Endothelial cell of umbilical vein (primary cell): ENCODE data around the gene ENPP3. TPM values are rescaled to one million over a fixed set of nuclear protein-coding genes. Genes with fewer than 3 reads are reported as not detected.

ENCODE experiments used
- BruUV-seq: library from RNA; stranded (reverse); fragments of 400-500 nt; replicated peaks from 2 replicates; lab custom pipeline; 2021; lab: Mats Ljungman, UMichigan
- CTCF ChIA-PET: fragments of 300-600, 350-600 bp; sonication (Branson Sonifier 250); formaldehyde crosslinking; loops from one replicate; lab custom pipeline; 2021; ENCODE audit warnings: antibody characterized with exemption, inconsistent platforms; lab: Charles Lee
- POLR2A ChIA-PET: fragments of 300-600, 350-600 bp; sonication (Branson Sonifier 250); formaldehyde crosslinking; loops from one replicate; lab custom pipeline; 2021; ENCODE audit warnings: antibody characterized with exemption, inconsistent platforms; lab: Charles Lee
- DNase-seq: peaks from one replicate; pipeline ENCODE4 v3.0.0-alpha.2; 2011; ENCODE audit warnings: low read depth, low spot score
- FAIRE-seq: peaks from 2 replicates; lab custom pipeline; 2011; peaks lifted over from hg19 to GRCh38; lab: Jason Lieb, UNC
- H2AFZ ChIP-seq: 2 replicates; pipeline ENCODE4 v1.6.0; 2012; ENCODE audit warnings: low read depth, low read length, control low read depth, inconsistent platforms
- H3K27ac ChIP-seq: 2 replicates; pipeline ENCODE4 v1.5.1; 2011; ENCODE audit warnings: low read depth, mild to moderate bottlenecking, control low read depth, low read length, moderate library complexity; ENCODE audit not compliant: insufficient read depth
- H3K27me3 ChIP-seq, 2 experiments: 2 replicates each; pipeline versions ENCODE4 v1.6.0 to v1.6.1; 2011; ENCODE audit warnings: low read length in 2 of 2, mixed read lengths in 1 of 2; ENCODE audit not compliant: control insufficient read depth in 2 of 2, insufficient read depth in 2 of 2
- H3K36me3 ChIP-seq, 2 experiments: 2 replicates in 1 of 2; 3 replicates in 1 of 2; pipeline ENCODE4 v1.5.1; 2011; ENCODE audit warnings: low read length in 2 of 2, mild to moderate bottlenecking in 1 of 2, moderate library complexity in 1 of 2; ENCODE audit not compliant: control insufficient read depth in 2 of 2, insufficient read depth in 2 of 2; ENCODE audit errors: extremely low read depth in 1 of 2
- H3K4me1 ChIP-seq: 3 replicates; pipeline ENCODE4 v1.5.1; 2011; ENCODE audit warnings: mild to moderate bottlenecking, low read length; ENCODE audit not compliant: control insufficient read depth, insufficient read depth; ENCODE audit errors: extremely low read depth
- H3K4me2 ChIP-seq: 2 replicates; pipeline ENCODE4 v1.6.1; 2011; ENCODE audit warnings: low read length, control low read depth, mixed read lengths; ENCODE audit not compliant: insufficient read depth
- H3K4me3 ChIP-seq, 3 experiments: fragments of 200-600 bp in 1 of 3; sonication (generic), shearing (Covaris generic) in 1 of 3; replicated peaks in 1 of 3; 2 replicates each; pipeline ENCODE4 v1.5.1; 2011 to 2016; ENCODE audit warnings: control low read depth in 3 of 3, low read length in 3 of 3, mild to moderate bottlenecking in 2 of 3, inconsistent platforms in 1 of 3, low read depth in 1 of 3, moderate library complexity in 1 of 3; ENCODE audit not compliant: insufficient read depth in 1 of 3
- H3K79me2 ChIP-seq: 2 replicates; pipeline ENCODE4 v1.6.0; 2012; ENCODE audit warnings: low read length, inconsistent platforms; ENCODE audit not compliant: control insufficient read depth, insufficient read depth
- H3K9ac ChIP-seq: replicated peaks from 2 replicates; pipeline ENCODE3; 2011; ENCODE audit warnings: low read length, control low read depth; ENCODE audit not compliant: insufficient read depth; ENCODE audit errors: extremely low read depth
- H3K9me1 ChIP-seq: replicated peaks from 3 replicates; pipeline ENCODE4 v1.6.0; 2011; ENCODE audit warnings: mild to moderate bottlenecking, low read length; ENCODE audit not compliant: control insufficient read depth, insufficient read depth; ENCODE audit errors: extremely low read depth
- H3K9me3 ChIP-seq: replicated peaks from 2 replicates; pipeline ENCODE4 v1.5.1; 2012; ENCODE audit warnings: low read length, inconsistent platforms; ENCODE audit not compliant: control insufficient read depth, insufficient read depth
- H4K20me1 ChIP-seq: replicated peaks from 2 replicates; pipeline ENCODE3; 2011; ENCODE audit warnings: mild to moderate bottlenecking, low read length; ENCODE audit not compliant: control insufficient read depth, insufficient read depth; ENCODE audit errors: extremely low read depth
- CTCF ChIP-seq, 2 donors: IDR thresholded peaks; 1 replicate in 1 of 2; 2 replicates in 1 of 2; pipeline ENCODE4 v1.5.1; 2011; ENCODE audit warnings: low read length in 2 of 2, mild to moderate bottlenecking in 2 of 2, moderate library complexity in 2 of 2, control low read depth in 1 of 2, inconsistent platforms in 1 of 2, low read depth in 1 of 2; ENCODE audit not compliant: insufficient read depth in 1 of 2; ENCODE audit errors: extremely low read depth in 1 of 2
- FOS ChIP-seq: IDR thresholded peaks from 2 replicates; pipeline ENCODE4 v1.6.1; 2011; ENCODE audit warnings: mild to moderate bottlenecking, low read length, moderate library complexity, borderline replicate concordance; ENCODE audit not compliant: insufficient read depth
- GATA2 ChIP-seq: IDR thresholded peaks from 2 replicates; pipeline ENCODE4 v1.7.0; 2011; ENCODE audit warnings: low read depth, mild to moderate bottlenecking, moderate library complexity, mixed read lengths, low read length; ENCODE audit not compliant: insufficient read length, insufficient read depth
- JUN ChIP-seq: IDR thresholded peaks from 2 replicates; pipeline ENCODE4 v1.6.1; 2011; ENCODE audit warnings: borderline replicate concordance, low read depth; ENCODE audit not compliant: insufficient read length, insufficient read depth
- MYC ChIP-seq: IDR thresholded peaks from one replicate; pipeline ENCODE4 v1.6.1; 2011; ENCODE audit warnings: mild to moderate bottlenecking, low read depth, low read length
- POLR2A ChIP-seq: IDR thresholded peaks from 2 replicates; pipeline ENCODE4 v1.6.1; 2012; ENCODE audit warnings: low read depth, mild to moderate bottlenecking, control low read depth, low read length
- POLR2AphosphoS5 ChIP-seq: IDR thresholded peaks from 2 replicates; pipeline ENCODE4 v1.6.1; 2012; ENCODE audit warnings: low read depth, mild to moderate bottlenecking, control low read depth, low read length, moderate library complexity; ENCODE audit not compliant: insufficient read depth
- dilution Hi-C: fragments of 300-500 bp; cut with MboI; formaldehyde crosslinking; loops from one replicate; pipeline ENCODE4 v1.15.0; 2019; ENCODE audit warnings: low sequenced_read_pairs; ENCODE audit not compliant: extremely low pct_ligation_motif_present
- intact Hi-C: fragments of 100-400 bp; cut with micrococcal nuclease; formaldehyde crosslinking; loops from one replicate; pipeline ENCODE4 v1.10.0; 2022
- polyA plus RNA-seq, 4 experiments: library from polyadenylated mRNA; depleted of rRNA in 3 of 4; stranded (reverse) in 3 of 4; unstranded in 1 of 4; fragments of >200 nt; gene quantifications; 2 replicates each; pipeline versions ENCODE4 v1.2.1 to v1.2.3, GENCODE V29; 2011 to 2012; ENCODE audit warnings: missing spikeins in 1 of 4
- total RNA-seq: library from RNA; stranded (reverse); gene quantifications from 2 replicates; pipeline ENCODE4 v1.2.3, GENCODE V29; 2021
- TF ChIP-seq, protein P1 (sequence below): IDR thresholded peaks from 2 replicates; pipeline ENCODE4 v1.6.1; 2011; ENCODE audit not compliant: insufficient read depth, insufficient read length

Gene ENPP3
- total and polyA plus RNA-seq, 2 donors (not counting 3 experiments of a cell fraction or from before 2014, with no cell fraction given), result not detected

DNA sequence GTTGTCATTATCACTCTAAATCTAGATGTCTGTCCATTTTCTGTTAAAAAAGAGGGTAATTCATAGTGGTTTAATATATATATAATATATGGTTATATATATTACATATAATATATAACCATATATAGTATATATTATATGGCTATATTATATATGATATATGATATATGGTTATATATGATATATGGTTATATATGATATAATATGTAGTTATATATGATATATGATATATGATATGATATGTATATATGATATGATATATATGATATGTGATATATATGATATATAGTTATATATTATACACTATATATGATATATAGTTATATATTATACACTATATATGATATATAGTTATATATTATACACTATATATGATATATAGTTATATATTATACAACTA is 55.5 kb downstream of the ENPP3 start:
- no TSS peak for BruUV-seq
- intact Hi-C loops, result no loop called here
- Histone ChIP-seq H3K27ac (no peak overlapping the region), H3K9me3 (no peaks in the 10 kb centered on the region), H2AFZ (no peak overlapping the region), H3K4me3 (no peak overlapping the region), H4K20me1 (no peaks in the 10 kb centered on the region), H3K4me2 (no peak overlapping the region), H3K79me2 (no peaks in the 10 kb centered on the region), H3K9me1 (no peaks in the 10 kb centered on the region), H3K9ac (no peak overlapping the region), H3K36me3 (no peaks in the 10 kb centered on the region), H3K4me1 (no peaks in the 10 kb centered on the region), H3K27me3 (no peaks in the 10 kb centered on the region)
- DNase-seq, result no peak
- TF ChIP-seq, protein P1, sequence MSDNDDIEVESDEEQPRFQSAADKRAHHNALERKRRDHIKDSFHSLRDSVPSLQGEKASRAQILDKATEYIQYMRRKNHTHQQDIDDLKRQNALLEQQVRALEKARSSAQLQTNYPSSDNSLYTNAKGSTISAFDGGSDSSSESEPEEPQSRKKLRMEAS, result no peak
- TF ChIP-seq CTCF (IDR thresholded peaks at IDR 0.05; ENCODE audit: extremely low read depth in 1 of 2, insufficient read depth in 1 of 2, low read depth in 1 of 2, low read length in 2 of 2) (no peak), MYC (no peak)
- FAIRE-seq, result no peak
- dilution Hi-C loops, result no loop called here
- POLR2A ChIA-PET, result no interaction called here
- CTCF ChIA-PET, result interaction anchor here (5.3 kb wide), 1 partner anchor 219 kb away, joined by 275 read pairs; no protein-coding TSS in a partner anchor

- Histone ChIP-seq H3K9me3 (no peaks in the 10 kb centered on the region), H3K27me3 (no peaks in the 10 kb centered on the region), H3K9me1 (no peaks in the 10 kb centered on the region), H2AFZ (no peak overlapping the region), H3K79me2 (no peaks in the 10 kb centered on the region), H3K4me3 (no peak overlapping the region), H3K36me3 (no peaks in the 10 kb centered on the region), H3K4me2 (no peak overlapping the region), H3K27ac (no peak overlapping the region), H3K9ac (no peak overlapping the region), H4K20me1 (no peaks in the 10 kb centered on the region), H3K4me1 (no peaks in the 10 kb centered on the region)
- BruUV-seq, result no TSS peak
- ChIA-PET POLR2A (no interaction called here), CTCF (interaction anchor here (5.3 kb wide), 1 partner anchor 218 kb away, joined by 275 read pairs; no protein-coding TSS in a partner anchor)
- FAIRE-seq (no peak), DNase-seq (no peak)
- dilution Hi-C loops, result no loop called here
- intact Hi-C loops, result no loop called here
- TF ChIP-seq FOS (no peak), GATA2 (no peak), JUN (no peak), CTCF (IDR thresholded peaks at IDR 0.05; ENCODE audit: extremely low read depth in 1 of 2, insufficient read depth in 1 of 2, low read depth in 1 of 2, low read length in 2 of 2) (no peak), POLR2A (no peak), POLR2AphosphoS5 (no peak)
These were observed 56.3 kb downstream of the ENPP3 start for GRCh38 chr6:131693384-131693783.
